ENCODE results near the gene ATP11B. TPM values are rescaled to one million over a fixed set of nuclear protein-coding genes. Genes with fewer than 3 reads are reported as not detected.

ATP11B gene
- polyA plus RNA-seq, 2 of the 4 experiments (the other 2 are of a cell fraction) = 10.1 to 17.2 TPM

DNA sequence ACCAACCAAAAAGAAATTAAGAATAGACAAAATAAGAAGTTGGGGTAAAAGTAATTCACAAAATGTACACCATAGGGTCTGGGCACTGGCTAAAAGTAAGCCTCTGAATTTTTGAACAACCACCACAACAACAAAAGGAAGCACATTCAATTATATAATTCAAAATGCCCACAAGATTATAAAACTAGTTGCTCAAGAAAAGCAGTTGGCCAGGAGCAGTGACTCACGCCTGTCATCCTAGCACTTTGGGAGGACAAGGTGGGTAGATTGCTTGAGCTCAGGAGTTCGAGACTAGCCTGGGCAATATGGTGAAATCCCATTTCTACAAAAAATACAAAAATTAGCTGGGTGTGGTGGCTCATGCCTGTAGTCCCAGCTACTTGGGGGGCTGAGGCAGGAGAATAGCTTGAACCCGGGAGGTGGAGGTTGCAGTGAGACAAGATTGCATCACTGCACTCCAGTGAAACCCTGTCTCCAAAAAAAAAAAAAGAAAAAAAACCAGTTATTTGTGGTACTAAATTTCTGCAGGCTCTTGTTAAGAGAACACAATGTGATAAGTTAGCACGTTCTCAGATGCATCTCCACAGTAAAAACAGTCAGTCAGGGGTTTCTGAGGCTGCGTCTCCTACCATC lies 6.6 kb upstream of the ATP11B start:
- H3K27ac ChIP-seq = no peak overlapping the region
- ATAC-seq (no peak), DNase-seq (ENCODE audit: low read depth in 1 of 2, low spot score in 1 of 2) (no peak), FAIRE-seq (no peak)
- POLR2A ChIA-PET = no interaction called here
- TF ChIP-seq FOSL2 (IDR thresholded peaks at IDR 0.05) = no peak
- no peak for TF ChIP-seq FOSL2 (CRISPR knock-in tag; IDR thresholded peaks at IDR 0.05)
- no peak for TF ChIP-seq FOSB (CRISPR knock-in tag; IDR thresholded peaks at IDR 0.05)
- TF ChIP-seq MAZ (IDR thresholded peaks at IDR 0.05; ENCODE audit: borderline replicate concordance, low read depth, low read length) = no peak
- no peak for TF ChIP-seq FOXS1 (CRISPR knock-in tag; IDR thresholded peaks at IDR 0.05)
- TF ChIP-seq HOXA7 (CRISPR knock-in tag; IDR thresholded peaks at IDR 0.05) = no peak
- no peak for TF ChIP-seq EHF (CRISPR knock-in tag; IDR thresholded peaks at IDR 0.05)
- TF ChIP-seq NFE2L2 (conservative IDR thresholded peaks at IDR 0.05; ENCODE audit: low read length) = no peak
- TF ChIP-seq, protein P1, sequence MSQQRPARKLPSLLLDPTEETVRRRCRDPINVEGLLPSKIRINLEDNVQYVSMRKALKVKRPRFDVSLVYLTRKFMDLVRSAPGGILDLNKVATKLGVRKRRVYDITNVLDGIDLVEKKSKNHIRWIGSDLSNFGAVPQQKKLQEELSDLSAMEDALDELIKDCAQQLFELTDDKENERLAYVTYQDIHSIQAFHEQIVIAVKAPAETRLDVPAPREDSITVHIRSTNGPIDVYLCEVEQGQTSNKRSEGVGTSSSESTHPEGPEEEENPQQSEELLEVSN (IDR thresholded peaks at IDR 0.05; ENCODE audit: borderline replicate concordance, low read depth) = no peak
- H3K4me2 ChIP-seq = no peak overlapping the region
- no peaks in the 10 kb centered on the region for H3K4me1 ChIP-seq
- CTCF ChIA-PET = interaction anchor here (0.7 kb wide), 1 partner anchor 1954 kb away, joined by 4 read pairs; no protein-coding TSS in a partner anchor
- no peak overlapping the region for H3K4me3 ChIP-seq
- H3K9me3 ChIP-seq = no peaks in the 10 kb centered on the region
- WGBS (ENCODE audit: missing lambda C conversion rate) = 63% methylated on average over 5 of the region's 5 CpGs

DNA sequence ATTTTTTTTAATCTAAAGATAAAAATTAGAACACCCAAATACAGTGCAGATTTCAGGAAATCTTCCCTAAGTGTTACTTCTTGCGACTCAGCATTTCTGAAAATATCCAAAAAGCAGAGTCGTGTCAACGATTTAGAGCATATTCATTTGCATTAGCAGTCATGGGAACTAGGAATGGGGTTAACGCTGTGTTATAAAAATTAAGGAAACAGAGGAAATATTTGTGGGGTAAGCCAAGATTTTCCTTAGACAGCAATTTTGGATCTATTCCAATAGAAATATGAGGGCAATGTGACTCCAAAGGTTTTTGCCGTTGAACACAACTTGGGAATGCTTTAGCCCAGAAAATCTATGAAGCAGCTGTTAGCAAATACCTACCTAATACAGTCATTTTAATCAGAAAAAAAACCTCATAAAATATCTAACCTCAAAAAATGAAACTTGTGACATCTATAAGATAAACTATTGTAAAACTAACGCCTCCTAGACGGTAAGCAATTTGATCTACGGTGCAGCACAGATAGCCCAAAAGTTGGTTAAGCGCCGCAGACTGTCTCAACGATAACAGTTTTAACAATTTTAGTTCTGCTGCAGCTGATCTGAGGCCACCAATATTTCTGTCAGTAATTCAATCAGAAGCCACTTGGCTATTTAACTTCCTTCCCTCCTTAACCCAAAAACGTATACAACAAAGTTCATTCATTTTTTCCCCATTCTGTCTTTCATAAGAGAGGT lies 5.8 kb upstream of the ATP11B start:
- no peak for FAIRE-seq
- H3K4me1 ChIP-seq = no peaks in the 10 kb centered on the region
- CTCF ChIA-PET = no interaction called here
- H3K27ac ChIP-seq = no peak overlapping the region
- no peak overlapping the region for H3K4me2 ChIP-seq
- POLR2A ChIA-PET = no interaction called here
- no peaks in the 10 kb centered on the region for H3K9me3 ChIP-seq
- no peak for ATAC-seq
- no peak overlapping the region for H3K4me3 ChIP-seq
- WGBS (ENCODE audit: missing lambda C conversion rate) = 78% methylated on average over 12 of the region's 12 CpGs
- TF ChIP-seq MAFK (IDR thresholded peaks at IDR 0.05; ENCODE audit: partially characterized antibody) = peak; percentile 47
- TF ChIP-seq SREBF2 (IDR thresholded peaks at IDR 0.05) = no peak
- DNase-seq (ENCODE audit: low read depth in 1 of 2, low spot score in 1 of 2) = no peak

DNA sequence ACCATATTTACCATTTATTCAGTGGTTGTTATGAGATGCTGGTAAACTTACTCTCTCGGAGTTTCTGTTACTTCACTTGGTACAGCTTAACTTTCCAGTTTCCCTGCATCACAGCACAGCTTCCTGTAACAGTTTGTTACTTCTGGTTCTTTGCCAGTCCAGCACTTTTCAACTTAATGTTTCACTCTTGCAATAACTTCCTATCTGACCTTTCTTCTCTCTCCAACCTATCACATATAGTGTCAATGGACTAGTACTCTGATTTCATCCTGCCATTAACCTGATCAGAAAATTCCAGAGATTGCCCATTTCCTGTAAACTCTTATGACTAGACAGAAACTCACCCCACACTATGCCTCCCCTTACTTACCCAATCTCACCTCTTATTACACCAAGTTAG lies 3.9 kb upstream of the ATP11B start:
- TF ChIP-seq JUNB (IDR thresholded peaks at IDR 0.05) (no peak), NFE2L2 (conservative IDR thresholded peaks at IDR 0.05; ENCODE audit: low read length) (no peak), MYC (IDR thresholded peaks at IDR 0.05; ENCODE audit: borderline replicate concordance, low read length) (no peak), RFX5 (IDR thresholded peaks at IDR 0.05) (no peak), SREBF2 (IDR thresholded peaks at IDR 0.05) (no peak), HEYL (CRISPR knock-in tag; IDR thresholded peaks at IDR 0.05) (no peak), EHF (CRISPR knock-in tag; IDR thresholded peaks at IDR 0.05) (no peak), HOXB13 (CRISPR knock-in tag; IDR thresholded peaks at IDR 0.05; ENCODE audit: low read depth) (no peak), ZFP36 (IDR thresholded peaks at IDR 0.05; ENCODE audit: borderline replicate concordance, partially characterized antibody) (no peak), PHF8 (IDR thresholded peaks at IDR 0.05; ENCODE audit: borderline replicate concordance, low read depth) (no peak), GATA3 (IDR thresholded peaks at IDR 0.05; ENCODE audit: borderline replicate concordance) (no peak), FOSL2 (IDR thresholded peaks at IDR 0.05) (no peak), FOSL2 (CRISPR knock-in tag; IDR thresholded peaks at IDR 0.05) (no peak), MAZ (IDR thresholded peaks at IDR 0.05; ENCODE audit: borderline replicate concordance, low read depth, low read length) (no peak), RARB (CRISPR knock-in tag; IDR thresholded peaks at IDR 0.05) (no peak)
- TF ChIP-seq, protein P2, sequence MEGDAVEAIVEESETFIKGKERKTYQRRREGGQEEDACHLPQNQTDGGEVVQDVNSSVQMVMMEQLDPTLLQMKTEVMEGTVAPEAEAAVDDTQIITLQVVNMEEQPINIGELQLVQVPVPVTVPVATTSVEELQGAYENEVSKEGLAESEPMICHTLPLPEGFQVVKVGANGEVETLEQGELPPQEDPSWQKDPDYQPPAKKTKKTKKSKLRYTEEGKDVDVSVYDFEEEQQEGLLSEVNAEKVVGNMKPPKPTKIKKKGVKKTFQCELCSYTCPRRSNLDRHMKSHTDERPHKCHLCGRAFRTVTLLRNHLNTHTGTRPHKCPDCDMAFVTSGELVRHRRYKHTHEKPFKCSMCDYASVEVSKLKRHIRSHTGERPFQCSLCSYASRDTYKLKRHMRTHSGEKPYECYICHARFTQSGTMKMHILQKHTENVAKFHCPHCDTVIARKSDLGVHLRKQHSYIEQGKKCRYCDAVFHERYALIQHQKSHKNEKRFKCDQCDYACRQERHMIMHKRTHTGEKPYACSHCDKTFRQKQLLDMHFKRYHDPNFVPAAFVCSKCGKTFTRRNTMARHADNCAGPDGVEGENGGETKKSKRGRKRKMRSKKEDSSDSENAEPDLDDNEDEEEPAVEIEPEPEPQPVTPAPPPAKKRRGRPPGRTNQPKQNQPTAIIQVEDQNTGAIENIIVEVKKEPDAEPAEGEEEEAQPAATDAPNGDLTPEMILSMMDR (IDR thresholded peaks at IDR 0.05) = no peak
- TF ChIP-seq, protein P3, sequence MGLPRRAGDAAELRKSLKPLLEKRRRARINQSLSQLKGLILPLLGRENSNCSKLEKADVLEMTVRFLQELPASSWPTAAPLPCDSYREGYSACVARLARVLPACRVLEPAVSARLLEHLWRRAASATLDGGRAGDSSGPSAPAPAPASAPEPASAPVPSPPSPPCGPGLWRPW (IDR thresholded peaks at IDR 0.05) = no peak
- ChIA-PET CTCF (no interaction called here), POLR2A (no interaction called here)
- no peak for ATAC-seq
- FAIRE-seq = no peak
- H3K4me1 ChIP-seq = no peaks in the 10 kb centered on the region
- H3K9me3 ChIP-seq = no peaks in the 10 kb centered on the region
- H3K4me2 ChIP-seq = no peak overlapping the region
- H3K4me3 ChIP-seq = no peak overlapping the region
- 50% methylated on average over 1 of the region's 1 CpG for WGBS (ENCODE audit: missing lambda C conversion rate)
- no peak for DNase-seq (ENCODE audit: low read depth in 1 of 2, low spot score in 1 of 2)
- H3K27ac ChIP-seq = no peak overlapping the region

Measured in A549 (cell line).